B cell (primary cell): Measurements from ENCODE around the gene CBX8. TPM values are rescaled to one million over a fixed set of nuclear protein-coding genes. Genes with fewer than 3 reads are reported as not detected.

Experiments used
- ATAC-seq: fragments of 200-7000 bp; cut with Tn5 transposase; one replicate; pipeline ENCODE4 v1.10.0; 2021; ENCODE audit warnings: low read depth, mild to moderate bottlenecking, moderate number of reproducible peaks, moderate library complexity
- CTCF ChIA-PET: fragments of 350-600 bp; sonication (Branson Sonifier 250); formaldehyde crosslinking; loops from one replicate; lab custom pipeline; 2021; ENCODE audit warnings: antibody characterized with exemption, inconsistent platforms; lab: Charles Lee
- POLR2A ChIA-PET: fragments of 350-600 bp; sonication (Branson Sonifier 250); formaldehyde crosslinking; loops from one replicate; lab custom pipeline; 2021; ENCODE audit warnings: antibody characterized with exemption; lab: Charles Lee
- DNase-seq: peaks from one replicate; pipeline ENCODE4 v3.0.0; 2013
- H2AFZ ChIP-seq: 2 replicates; pipeline ENCODE4 v1.6.1; 2012; ENCODE audit warnings: mild to moderate bottlenecking, low read depth, low read length; ENCODE audit not compliant: insufficient read depth, poor library complexity, severe bottlenecking
- H3K27ac ChIP-seq, 2 donors: 1 replicate in 1 of 2; 2 replicates in 1 of 2; pipeline ENCODE4 v1.5.1; 2012 to 2013; ENCODE audit warnings: low read length in 2 of 2, mild to moderate bottlenecking in 2 of 2, moderate library complexity in 1 of 2
- H3K27me3 ChIP-seq, 4 experiments: fragments of 200-600 bp in 1 of 4; sonication (generic) in 1 of 4; replicated peaks in 1 of 4; 1 replicate in 2 of 4; 2 replicates in 2 of 4; pipeline versions ENCODE4 v1.6.1 to v1.7.0; 2013 to 2016; ENCODE audit warnings: low read length in 3 of 4, mild to moderate bottlenecking in 2 of 4, mixed read lengths in 1 of 4, moderate library complexity in 1 of 4; ENCODE audit not compliant: insufficient read depth in 4 of 4, control insufficient read depth in 3 of 4; ENCODE audit errors: control extremely low read depth in 1 of 4
- H3K36me3 ChIP-seq, 2 experiments: replicated peaks in 1 of 2; 1 replicate in 1 of 2; 2 replicates in 1 of 2; pipeline versions ENCODE4 v1.6.1 to v1.7.1; 2013; ENCODE audit warnings: low read length in 1 of 2; ENCODE audit not compliant: insufficient read depth in 2 of 2, control insufficient read depth in 1 of 2; ENCODE audit errors: control extremely low read depth in 1 of 2, extremely low read depth in 1 of 2
- H3K4me1 ChIP-seq, 2 donors: fragments of 200-600 bp in 1 of 2; sonication (generic) in 1 of 2; 1 replicate in 1 of 2; 2 replicates in 1 of 2; pipeline versions ENCODE4 v1.5.1 to v1.6.1; 2013 to 2017; ENCODE audit warnings: low read length in 2 of 2; ENCODE audit not compliant: control insufficient read depth in 2 of 2, insufficient read depth in 2 of 2
- H3K4me2 ChIP-seq: replicated peaks from 2 replicates; pipeline ENCODE3; 2012; ENCODE audit warnings: mild to moderate bottlenecking, low read depth, low read length; ENCODE audit not compliant: poor library complexity, severe bottlenecking
- H3K4me3 ChIP-seq, 5 experiments: fragments of 200-600 bp in 1 of 5; sonication (generic) in 1 of 5; 1 replicate in 3 of 5; 2 replicates in 2 of 5; pipeline versions ENCODE4 v1.5.1 to v1.7.0; 2011 to 2016; ENCODE audit warnings: low read length in 4 of 5, mild to moderate bottlenecking in 4 of 5, low read depth in 2 of 5, control low read depth in 1 of 5, moderate library complexity in 1 of 5; ENCODE audit not compliant: insufficient read depth in 1 of 5; ENCODE audit errors: control extremely low read depth in 1 of 5, extremely low read depth in 1 of 5
- H3K79me2 ChIP-seq: fragments of 200-600 bp; sonication (generic); one replicate; pipeline ENCODE4 v1.6.0; 2016; ENCODE audit warnings: low read length; ENCODE audit not compliant: control insufficient read depth, insufficient read depth
- H3K9ac ChIP-seq: fragments of 200-600 bp; sonication (generic); 2 replicates; pipeline ENCODE4 v1.6.1; 2017; ENCODE audit warnings: mild to moderate bottlenecking, low read length, moderate library complexity
- H3K9me3 ChIP-seq, 3 donors: one replicate each; pipeline versions ENCODE4 v1.6.1 to v1.7.1; 2013; ENCODE audit warnings: low read length in 2 of 3; ENCODE audit not compliant: control insufficient read depth in 2 of 3, insufficient read depth in 1 of 3; ENCODE audit errors: control extremely low read depth in 1 of 3
- H4K20me1 ChIP-seq: 2 replicates; pipeline ENCODE4 v1.6.0; 2012; ENCODE audit warnings: mild to moderate bottlenecking, low read length; ENCODE audit not compliant: insufficient read depth, control insufficient read depth, poor library complexity, severe bottlenecking
- H3K27ac Mint-ChIP-seq: one replicate; pipeline ENCODE4 v1.8.0; 2021; ENCODE audit warnings: mixed read lengths
- H3K27me3 Mint-ChIP-seq: one replicate; pipeline ENCODE4 v1.8.0; 2021; ENCODE audit warnings: mixed read lengths
- H3K4me1 Mint-ChIP-seq: one replicate; pipeline ENCODE4 v1.8.0; 2021; ENCODE audit warnings: mixed read lengths
- H3K4me3 Mint-ChIP-seq: one replicate; pipeline ENCODE4 v1.8.0; 2021; ENCODE audit warnings: mixed read lengths
- H3K9me3 Mint-ChIP-seq: one replicate; pipeline ENCODE4 v1.8.0; 2022; ENCODE audit warnings: mixed read lengths; ENCODE audit not compliant: insufficient read depth
- EZH2 ChIP-seq: IDR thresholded peaks from 2 replicates; pipeline ENCODE4 v1.6.1; 2012; ENCODE audit warnings: borderline replicate concordance, low read depth, mild to moderate bottlenecking, moderate library complexity, low read length; ENCODE audit not compliant: insufficient read depth, poor library complexity, severe bottlenecking
- WGBS: methylation state at CpG from one replicate; pipeline ENCODE4 v1.1.5; 2013; ENCODE audit warnings: missing lambda C conversion rate; ENCODE audit not compliant: insufficient coverage; 5-methylcytosine and 5-hydroxymethylcytosine counted together
- intact Hi-C: fragments of 100-400 bp; cut with micrococcal nuclease; formaldehyde crosslinking; loops from one replicate; pipeline ENCODE4 v1.10.0; 2022
- polyA plus RNA-seq: library from polyadenylated mRNA; depleted of rRNA; stranded (reverse); fragments of >200 nt; gene quantifications from 2 replicates; pipeline ENCODE4 v1.2.3, GENCODE V29; 2012
- total RNA-seq, 2 donors: library from RNA; stranded (reverse); fragments of 120-200 nt in 1 of 2; gene quantifications; 1 replicate in 1 of 2; 2 replicates in 1 of 2; pipeline versions ENCODE4 v1.2.3 to v1.2.4, GENCODE V29; 2013 to 2022
- TF ChIP-seq, protein P1 (sequence below): fragments of 200-600 bp; IDR thresholded peaks from one replicate; pipeline ENCODE4 v1.8.0; 2022; ENCODE audit warnings: antibody characterized with exemption, mild to moderate bottlenecking

Gene CBX8
- total and polyA plus RNA-seq, 2 donors (not counting 1 experiment from before 2014, with no cell fraction given): 0.31 to 6.8 TPM

DNA sequence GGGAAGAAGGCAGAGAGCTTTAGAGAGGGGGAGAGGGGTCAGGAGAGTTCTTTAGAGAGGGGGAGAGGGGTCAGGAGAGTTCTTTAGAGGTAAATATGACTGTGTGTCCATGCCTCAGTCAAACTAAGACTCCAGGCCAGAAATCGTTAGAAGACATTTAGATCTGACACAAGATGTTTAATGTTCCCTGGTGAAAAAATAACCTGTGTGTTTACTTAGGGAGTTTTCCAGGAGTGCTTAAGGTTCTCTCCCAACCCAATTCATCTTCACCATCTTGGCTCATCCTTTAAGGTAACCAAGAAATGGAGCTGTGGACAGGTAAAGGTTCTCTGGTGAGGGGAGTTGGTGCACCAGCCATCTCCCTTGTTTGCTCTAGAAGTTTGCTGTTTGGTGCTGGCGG is 32.6 kb upstream of the CBX8 start:
- Histone ChIP-seq H3K4me1 (peaks cover 9 to 30% of the 10 kb centered on the region in 2 donors), H3K27ac (no peak overlapping the region), H3K4me2 (no peak overlapping the region), H3K27me3 (peaks cover 0 to 11% (median 0%) of the 10 kb centered on the region in 4 experiments), H3K79me2 (peaks cover 6% of the 10 kb centered on the region), H3K36me3 (peaks cover 0 to 13% of the 10 kb centered on the region in 2 experiments), H4K20me1 (peaks cover 41% of the 10 kb centered on the region), H2AFZ (no peak overlapping the region), H3K4me3 (no peak overlapping the region), H3K9ac (no peak overlapping the region), H3K9me3 (peaks cover 0 to 3% (median 0%) of the 10 kb centered on the region in 3 donors)
- ATAC-seq (no peak), DNase-seq (no peak)
- H3K9me3 Mint-ChIP-seq: no peaks in the 10 kb centered on the region
- peaks cover 16% of the 10 kb centered on the region for H3K27me3 Mint-ChIP-seq
- intact Hi-C loops: no loop called here
- TF ChIP-seq EZH2: no peak
- TF ChIP-seq, protein P1, sequence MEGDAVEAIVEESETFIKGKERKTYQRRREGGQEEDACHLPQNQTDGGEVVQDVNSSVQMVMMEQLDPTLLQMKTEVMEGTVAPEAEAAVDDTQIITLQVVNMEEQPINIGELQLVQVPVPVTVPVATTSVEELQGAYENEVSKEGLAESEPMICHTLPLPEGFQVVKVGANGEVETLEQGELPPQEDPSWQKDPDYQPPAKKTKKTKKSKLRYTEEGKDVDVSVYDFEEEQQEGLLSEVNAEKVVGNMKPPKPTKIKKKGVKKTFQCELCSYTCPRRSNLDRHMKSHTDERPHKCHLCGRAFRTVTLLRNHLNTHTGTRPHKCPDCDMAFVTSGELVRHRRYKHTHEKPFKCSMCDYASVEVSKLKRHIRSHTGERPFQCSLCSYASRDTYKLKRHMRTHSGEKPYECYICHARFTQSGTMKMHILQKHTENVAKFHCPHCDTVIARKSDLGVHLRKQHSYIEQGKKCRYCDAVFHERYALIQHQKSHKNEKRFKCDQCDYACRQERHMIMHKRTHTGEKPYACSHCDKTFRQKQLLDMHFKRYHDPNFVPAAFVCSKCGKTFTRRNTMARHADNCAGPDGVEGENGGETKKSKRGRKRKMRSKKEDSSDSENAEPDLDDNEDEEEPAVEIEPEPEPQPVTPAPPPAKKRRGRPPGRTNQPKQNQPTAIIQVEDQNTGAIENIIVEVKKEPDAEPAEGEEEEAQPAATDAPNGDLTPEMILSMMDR: no peak
- ChIA-PET CTCF (no interaction called here), POLR2A (no interaction called here)
- no CpG with 5 or more reads among the region's 2 CpGs for WGBS
- H3K27ac Mint-ChIP-seq: no peak overlapping the region
- peaks cover 23% of the 10 kb centered on the region for H3K4me1 Mint-ChIP-seq
- no peak overlapping the region for H3K4me3 Mint-ChIP-seq

DNA sequence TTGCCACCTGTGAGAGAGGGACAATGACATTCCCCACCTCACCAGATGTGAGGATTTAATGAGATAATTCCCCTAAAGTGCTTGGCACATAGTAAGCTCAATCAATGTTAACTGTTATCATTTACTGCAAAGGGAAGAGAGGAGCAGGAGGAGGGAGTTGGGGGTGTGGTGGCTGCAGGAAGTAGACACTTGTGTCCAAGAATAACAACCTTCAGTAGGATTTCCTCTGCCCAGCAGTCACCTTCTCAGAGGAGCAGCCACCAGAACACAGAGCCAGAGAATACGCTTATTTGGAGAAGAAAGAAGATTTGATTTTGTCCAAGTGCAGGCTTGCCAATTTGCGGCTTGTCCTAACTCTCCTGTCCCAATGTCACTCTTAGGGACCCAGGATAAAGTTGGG is 32.1 kb upstream of the CBX8 start:
- Histone ChIP-seq H3K27ac (no peak overlapping the region), H3K4me3 (no peak overlapping the region), H3K4me1 (peaks cover 9 to 30% of the 10 kb centered on the region in 2 donors), H4K20me1 (peaks cover 37% of the 10 kb centered on the region), H3K36me3 (peaks cover 0 to 11% of the 10 kb centered on the region in 2 experiments), H3K9ac (no peak overlapping the region), H3K27me3 (peaks cover 0 to 11% (median 0%) of the 10 kb centered on the region in 4 experiments), H3K79me2 (peaks cover 3% of the 10 kb centered on the region), H3K4me2 (no peak overlapping the region), H2AFZ (no peak overlapping the region), H3K9me3 (peaks cover 0 to 3% (median 0%) of the 10 kb centered on the region in 3 donors)
- POLR2A ChIA-PET: no interaction called here
- CTCF ChIA-PET: interaction anchor here (0.7 kb wide), 2 partner anchors 8 to 10 kb away, joined by 3 read pairs; no protein-coding TSS in a partner anchor
- H3K4me3 Mint-ChIP-seq: no peak overlapping the region
- ATAC-seq (no peak), DNase-seq (no peak)
- no peaks in the 10 kb centered on the region for H3K9me3 Mint-ChIP-seq
- TF ChIP-seq EZH2: no peak
- TF ChIP-seq, protein P1: no peak
- no peak overlapping the region for H3K27ac Mint-ChIP-seq
- no CpG with 5 or more reads among the region's 2 CpGs for WGBS
- H3K4me1 Mint-ChIP-seq: peaks cover 23% of the 10 kb centered on the region
- H3K27me3 Mint-ChIP-seq: peaks cover 18% of the 10 kb centered on the region
- intact Hi-C loops: no loop called here
